Measurements from ENCODE around the gene PIM2.

DNA sequence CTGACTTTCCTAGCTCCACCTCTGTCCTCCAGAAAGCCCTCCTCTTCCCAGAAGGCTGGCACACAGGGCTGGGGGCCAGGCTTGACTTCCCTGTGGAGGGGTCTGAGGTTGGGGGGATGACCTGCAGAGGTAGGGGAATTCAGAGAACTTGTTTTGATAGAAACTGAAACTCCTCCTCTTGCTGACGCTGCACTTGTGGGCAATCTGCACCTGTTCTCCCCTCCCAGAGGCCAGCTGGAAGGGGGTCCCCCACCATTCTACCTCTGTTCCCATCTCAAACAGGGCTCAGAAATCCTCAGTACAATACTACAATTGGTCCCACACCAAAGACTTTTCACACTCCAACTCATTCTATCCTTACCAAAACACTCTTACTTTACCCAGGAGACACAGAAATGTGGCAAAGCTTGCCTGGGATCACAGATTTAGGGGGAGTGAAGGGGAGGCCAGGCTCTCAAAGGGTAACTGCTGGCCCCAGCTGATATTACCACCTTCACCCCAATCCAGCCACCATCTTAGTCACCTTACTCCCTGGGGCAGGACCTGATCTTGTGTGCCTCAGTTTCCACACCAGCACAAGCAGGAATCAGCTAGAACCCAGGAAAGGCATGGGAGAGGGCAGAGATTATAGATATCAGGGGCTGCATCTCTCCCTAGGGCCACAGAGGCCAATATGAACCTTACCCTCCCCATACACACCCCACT lies 20.0 kb upstream of the PIM2 start:
- TF ChIP-seq, protein P1, sequence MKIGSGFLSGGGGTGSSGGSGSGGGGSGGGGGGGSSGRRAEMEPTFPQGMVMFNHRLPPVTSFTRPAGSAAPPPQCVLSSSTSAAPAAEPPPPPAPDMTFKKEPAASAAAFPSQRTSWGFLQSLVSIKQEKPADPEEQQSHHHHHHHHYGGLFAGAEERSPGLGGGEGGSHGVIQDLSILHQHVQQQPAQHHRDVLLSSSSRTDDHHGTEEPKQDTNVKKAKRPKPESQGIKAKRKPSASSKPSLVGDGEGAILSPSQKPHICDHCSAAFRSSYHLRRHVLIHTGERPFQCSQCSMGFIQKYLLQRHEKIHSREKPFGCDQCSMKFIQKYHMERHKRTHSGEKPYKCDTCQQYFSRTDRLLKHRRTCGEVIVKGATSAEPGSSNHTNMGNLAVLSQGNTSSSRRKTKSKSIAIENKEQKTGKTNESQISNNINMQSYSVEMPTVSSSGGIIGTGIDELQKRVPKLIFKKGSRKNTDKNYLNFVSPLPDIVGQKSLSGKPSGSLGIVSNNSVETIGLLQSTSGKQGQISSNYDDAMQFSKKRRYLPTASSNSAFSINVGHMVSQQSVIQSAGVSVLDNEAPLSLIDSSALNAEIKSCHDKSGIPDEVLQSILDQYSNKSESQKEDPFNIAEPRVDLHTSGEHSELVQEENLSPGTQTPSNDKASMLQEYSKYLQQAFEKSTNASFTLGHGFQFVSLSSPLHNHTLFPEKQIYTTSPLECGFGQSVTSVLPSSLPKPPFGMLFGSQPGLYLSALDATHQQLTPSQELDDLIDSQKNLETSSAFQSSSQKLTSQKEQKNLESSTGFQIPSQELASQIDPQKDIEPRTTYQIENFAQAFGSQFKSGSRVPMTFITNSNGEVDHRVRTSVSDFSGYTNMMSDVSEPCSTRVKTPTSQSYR (CRISPR knock-in tag; IDR thresholded peaks at IDR 0.05; ENCODE audit: borderline replicate concordance) = no peak
- TF ChIP-seq POLR2A (IDR thresholded peaks at IDR 0.05; ENCODE audit: insufficient read depth in 1 of 2, low read depth in 2 of 2, low read length in 2 of 2) (no peak), ZNF263 (CRISPR knock-in tag; IDR thresholded peaks at IDR 0.05) (no peak)

All from HepG2 (cell line).